Astrocyte (in vitro differentiated cells and primary cell): ENCODE results near the gene PRRT1.

ENCODE experiments used
- CTCF ChIP-seq: IDR thresholded peaks from 2 replicates; pipeline ENCODE4 v1.5.1; 2011; ENCODE audit warnings: low read depth, mild to moderate bottlenecking, inconsistent platforms, low read length, moderate library complexity; ENCODE audit not compliant: insufficient read depth
- EZH2 ChIP-seq: IDR thresholded peaks from 2 replicates; pipeline ENCODE4 v1.6.1; 2012; ENCODE audit warnings: mild to moderate bottlenecking, low read length, inconsistent platforms; ENCODE audit not compliant: insufficient read depth

- no peak for TF ChIP-seq EZH2
- TF ChIP-seq CTCF, result no peak
Measured at GRCh38 chr6:32111424-32112066, 40.2 kb downstream of the PRRT1 start.
